H1 (cell line): ENCODE data around the gene SHROOM2. TPM values are rescaled to one million over a fixed set of nuclear protein-coding genes. Genes with fewer than 3 reads are reported as not detected.

Experiments used
- CTCF ChIA-PET: fragments of 300-600 bp; sonication (Branson Sonifier 250); formaldehyde crosslinking; loops from one replicate; lab custom pipeline; 2021; ENCODE audit not compliant: partially characterized antibody; lab: Charles Lee
- POLR2A ChIA-PET: fragments of 300-600 bp; sonication (Branson Sonifier 250); formaldehyde crosslinking; loops from one replicate; lab custom pipeline; 2021; ENCODE audit warnings: inconsistent platforms; ENCODE audit not compliant: partially characterized antibody; lab: Charles Lee
- DNase-seq, 2 experiments: peaks; one replicate each; pipeline versions ENCODE4 v3.0.0 to v3.0.0-alpha.2; 2010 to 2022; ENCODE audit warnings: low spot score in 2 of 2, low read depth in 1 of 2, mixed read lengths in 1 of 2
- FAIRE-seq: peaks from 2 replicates; lab custom pipeline; 2011; peaks lifted over from hg19 to GRCh38; lab: Jason Lieb, UNC
- H2AFZ ChIP-seq: 2 replicates; pipeline ENCODE4 v1.8.1; 2012; ENCODE audit warnings: low read length, inconsistent platforms
- H2AK5ac ChIP-seq: 2 replicates; pipeline ENCODE4 v1.6.1; 2013; ENCODE audit warnings: low read depth, low read length
- H2BK120ac ChIP-seq: replicated peaks from 2 replicates; pipeline ENCODE3; 2013; ENCODE audit warnings: low read depth, low read length, inconsistent platforms
- H2BK12ac ChIP-seq: 2 replicates; pipeline ENCODE4 v1.6.1; 2013; ENCODE audit warnings: low read depth, low read length
- H2BK15ac ChIP-seq: 2 replicates; pipeline ENCODE4 v1.6.1; 2013; ENCODE audit warnings: low read length
- H2BK20ac ChIP-seq: 2 replicates; pipeline ENCODE4 v1.6.1; 2013; ENCODE audit warnings: low read length
- H2BK5ac ChIP-seq: 2 replicates; pipeline ENCODE4 v1.6.1; 2013; ENCODE audit warnings: low read depth, low read length
- H3K14ac ChIP-seq: 2 replicates; pipeline ENCODE4 v1.6.1; 2013; ENCODE audit warnings: inconsistent platforms; ENCODE audit not compliant: insufficient read length
- H3K18ac ChIP-seq: 2 replicates; pipeline ENCODE4 v1.6.1; 2013; ENCODE audit warnings: low read length; ENCODE audit errors: extremely low read depth
- H3K23ac ChIP-seq: 2 replicates; pipeline ENCODE4 v1.6.1; 2013; ENCODE audit warnings: inconsistent platforms; ENCODE audit not compliant: insufficient read length
- H3K23me2 ChIP-seq: 2 replicates; pipeline ENCODE4 v1.6.1; 2013; ENCODE audit warnings: low read depth, low read length
- H3K27ac ChIP-seq: 2 replicates; pipeline ENCODE4 v1.6.1; 2011; ENCODE audit warnings: low read depth, low read length, inconsistent platforms
- H3K27me3 ChIP-seq, 4 experiments: replicated peaks in 1 of 4; 1 replicate in 1 of 4; 2 replicates in 3 of 4; pipeline versions ENCODE4 v1.6.1 to v1.8.1; 2011 to 2013; ENCODE audit warnings: low read length in 3 of 4, mild to moderate bottlenecking in 3 of 4, inconsistent platforms in 2 of 4, mixed read lengths in 2 of 4, moderate library complexity in 1 of 4; ENCODE audit not compliant: control insufficient read depth in 3 of 4, insufficient read depth in 3 of 4; ENCODE audit errors: extremely low read depth in 1 of 4
- H3K36me3 ChIP-seq, 4 experiments: 2 replicates each; pipeline versions ENCODE4 v1.6.1 to v1.8.1; 2011 to 2013; ENCODE audit warnings: mild to moderate bottlenecking in 4 of 4, low read length in 3 of 4, moderate library complexity in 2 of 4, control low read depth in 1 of 4, inconsistent platforms in 1 of 4; ENCODE audit not compliant: insufficient read depth in 4 of 4, control insufficient read depth in 2 of 4
- H3K4ac ChIP-seq: replicated peaks from 2 replicates; pipeline ENCODE3; 2013; ENCODE audit warnings: low read length, low read depth, mixed read lengths, inconsistent platforms; ENCODE audit not compliant: insufficient read length
- H3K4me1 ChIP-seq, 4 experiments: replicated peaks in 1 of 4; 1 replicate in 1 of 4; 2 replicates in 3 of 4; pipeline versions ENCODE4 v1.6.1 to v1.8.1; 2011 to 2013; ENCODE audit warnings: low read length in 3 of 4, inconsistent platforms in 2 of 4, mixed read lengths in 1 of 4; ENCODE audit not compliant: insufficient read depth in 4 of 4, control insufficient read depth in 3 of 4
- H3K4me2 ChIP-seq, 2 experiments: 2 replicates each; pipeline versions ENCODE4 v1.6.1 to v1.8.1; 2011 to 2013; ENCODE audit warnings: low read depth in 2 of 2, low read length in 2 of 2, control low read depth in 1 of 2, inconsistent platforms in 1 of 2, mild to moderate bottlenecking in 1 of 2; ENCODE audit not compliant: insufficient read depth in 1 of 2
- H3K4me3 ChIP-seq, 4 experiments: fragments of 200-600, 300-600 bp in 1 of 4; sonication (generic), shearing (Covaris generic), sonication (Bioruptor Twin) in 1 of 4; 2 replicates each; pipeline versions ENCODE4 v1.5.1 to v1.8.1; 2011 to 2016; ENCODE audit warnings: low read length in 4 of 4, low read depth in 3 of 4, control low read depth in 2 of 4, inconsistent platforms in 2 of 4, mild to moderate bottlenecking in 2 of 4, mixed read lengths in 1 of 4, moderate library complexity in 1 of 4; ENCODE audit not compliant: insufficient read depth in 2 of 4; ENCODE audit errors: extremely low read depth in 1 of 4
- H3K56ac ChIP-seq: replicated peaks from 2 replicates; pipeline ENCODE3; 2013; ENCODE audit warnings: low read depth, mild to moderate bottlenecking, mixed read lengths, low read length, inconsistent platforms; ENCODE audit not compliant: insufficient read length
- H3K79me1 ChIP-seq: 2 replicates; pipeline ENCODE4 v1.6.1; 2013; ENCODE audit warnings: low read depth, low read length, control low read depth
- H3K79me2 ChIP-seq, 2 experiments: 2 replicates each; pipeline versions ENCODE4 v1.6.1 to v1.8.1; 2012 to 2013; ENCODE audit warnings: low read length in 2 of 2, mild to moderate bottlenecking in 2 of 2, inconsistent platforms in 1 of 2; ENCODE audit not compliant: insufficient read depth in 2 of 2, control insufficient read depth in 1 of 2
- H3K9ac ChIP-seq, 4 experiments: replicated peaks in 1 of 4; 1 replicate in 1 of 4; 2 replicates in 3 of 4; pipeline versions ENCODE4 v1.6.1 to v1.8.1; 2011 to 2013; ENCODE audit warnings: low read depth in 3 of 4, low read length in 3 of 4, control low read depth in 2 of 4, mild to moderate bottlenecking in 2 of 4, moderate library complexity in 2 of 4, inconsistent platforms in 1 of 4; ENCODE audit errors: extremely low read depth in 1 of 4
- H3K9me3 ChIP-seq, 2 experiments: 2 replicates each; pipeline versions ENCODE4 v1.6.1 to v1.8.1; 2012 to 2013; ENCODE audit warnings: mild to moderate bottlenecking in 2 of 2, moderate library complexity in 2 of 2, control low read depth in 1 of 2, inconsistent platforms in 1 of 2, low read depth in 1 of 2, low read length in 1 of 2, mixed read lengths in 1 of 2; ENCODE audit not compliant: insufficient read depth in 2 of 2
- H4K20me1 ChIP-seq, 2 experiments: replicated peaks in 1 of 2; 2 replicates each; pipeline versions ENCODE3 to v1.8.1; 2011 to 2013; ENCODE audit warnings: inconsistent platforms in 2 of 2, low read length in 2 of 2, mild to moderate bottlenecking in 1 of 2; ENCODE audit not compliant: insufficient read depth in 2 of 2, control insufficient read depth in 1 of 2
- H4K5ac ChIP-seq: 2 replicates; pipeline ENCODE4 v1.6.1; 2013; ENCODE audit warnings: low read length, low read depth, mixed read lengths, inconsistent platforms; ENCODE audit not compliant: insufficient read length
- H4K8ac ChIP-seq: 2 replicates; pipeline ENCODE4 v1.8.0; 2013; ENCODE audit warnings: mild to moderate bottlenecking, moderate library complexity, low read length, inconsistent platforms; ENCODE audit not compliant: insufficient read depth; ENCODE audit errors: extremely low read depth
- H4K91ac ChIP-seq: replicated peaks from 2 replicates; pipeline ENCODE3; 2013; ENCODE audit warnings: low read length, mixed read lengths, inconsistent platforms; ENCODE audit not compliant: insufficient read length
- BACH1 ChIP-seq: IDR thresholded peaks from 2 replicates; pipeline ENCODE4 v1.6.1; 2012; ENCODE audit warnings: low read length, improper control_type of control experiment
- EZH2 ChIP-seq: fragments of 200-600 bp; sonication (generic); IDR thresholded peaks from 2 replicates; pipeline ENCODE4 v1.7.1; 2012; ENCODE audit warnings: low read depth, mild to moderate bottlenecking, moderate library complexity, low read length, inconsistent platforms; ENCODE audit not compliant: severe bottlenecking
- FOSL1 ChIP-seq: IDR thresholded peaks from 2 replicates; pipeline ENCODE4 v1.6.1; 2011; ENCODE audit warnings: mild to moderate bottlenecking, low read depth, low read length, moderate library complexity; ENCODE audit not compliant: insufficient read depth
- GTF2F1 ChIP-seq: IDR thresholded peaks from 2 replicates; pipeline ENCODE4 v1.6.1; 2012; ENCODE audit warnings: low read depth, low read length, improper control_type of control experiment, borderline replicate concordance
- MAFK ChIP-seq: IDR thresholded peaks from 2 replicates; pipeline ENCODE4 v1.6.1; 2012; ENCODE audit warnings: low read depth, mild to moderate bottlenecking, improper control_type of control experiment, low read length
- RFX5 ChIP-seq: IDR thresholded peaks from 2 replicates; pipeline ENCODE4 v1.6.1; 2011; ENCODE audit warnings: low read depth, low read length, improper control_type of control experiment, borderline replicate concordance
- RXRA ChIP-seq: IDR thresholded peaks from 2 replicates; pipeline ENCODE4 v1.6.1; 2011; ENCODE audit warnings: low read depth, mild to moderate bottlenecking, low read length, moderate library complexity; ENCODE audit not compliant: insufficient read depth
- SAP30 ChIP-seq: fragments of 300-600 bp; sonication (generic); IDR thresholded peaks from 2 replicates; pipeline ENCODE4 v1.7.1; 2012; ENCODE audit warnings: low read length, moderate library complexity, mild to moderate bottlenecking, inconsistent platforms; ENCODE audit not compliant: insufficient read depth, insufficient replicate concordance
- SIRT6 ChIP-seq: IDR thresholded peaks from one replicate; pipeline ENCODE4 v1.7.1; 2012; ENCODE audit warnings: low read length, inconsistent platforms
- SIX5 ChIP-seq: IDR thresholded peaks from 2 replicates; pipeline ENCODE4 v1.6.1; 2011; ENCODE audit warnings: mild to moderate bottlenecking, low read depth, low read length
- SP4 ChIP-seq: IDR thresholded peaks from 2 replicates; pipeline ENCODE4 v1.6.1; 2012; ENCODE audit warnings: low read length, inconsistent platforms
- TAF1 ChIP-seq: IDR thresholded peaks from 2 replicates; pipeline ENCODE4 v1.6.1; 2011; ENCODE audit warnings: mild to moderate bottlenecking, low read depth, low read length
- TEAD4 ChIP-seq: IDR thresholded peaks from 2 replicates; pipeline ENCODE4 v1.6.1; 2012; ENCODE audit warnings: low read depth, low read length, inconsistent platforms, mixed read lengths
- USF2 ChIP-seq: IDR thresholded peaks from 2 replicates; pipeline ENCODE4 v1.6.1; 2011; ENCODE audit warnings: low read length, improper control_type of control experiment
- WGBS, 2 experiments: shearing (Covaris generic) in 1 of 2; methylation state at CpG; one replicate each; pipeline versions ENCODE4 v1.1.6 to v1.1.7; 2013 to 2015; ENCODE audit warnings: low lambda C conversion rate in 2 of 2, mixed read lengths in 2 of 2, inconsistent platforms in 1 of 2, low coverage in 1 of 2, missing lambda C conversion rate in 1 of 2; ENCODE audit not compliant: insufficient replicate concordance in 2 of 2, insufficient coverage in 1 of 2, insufficient read length in 1 of 2; ENCODE audit errors: extremely low coverage in 1 of 2, missing lambda C conversion rate in 1 of 2; 5-methylcytosine and 5-hydroxymethylcytosine counted together
- polyA plus RNA-seq, 7 experiments: library from polyadenylated mRNA; depleted of rRNA in 3 of 7; stranded (reverse) in 5 of 7; unstranded in 2 of 7; fragments of >200 nt in 5 of 7; fragments of 200-250 nt in 2 of 7; gene quantifications; 1 replicate in 5 of 7; 2 replicates in 1 of 7; 4 replicates in 1 of 7; pipeline versions ENCODE4 v1.2.1 to v1.2.3, GENCODE V29; 2011 to 2013; ENCODE audit warnings: missing spikeins in 2 of 7, mixed read lengths in 2 of 7
- total RNA-seq: library from RNA; stranded (reverse); fragmentation: NEBNext Ultra II Directional; extraction: Animal tissue kit (Norgen Biotek cat#: 25700); gene quantifications from 2 replicates; pipeline ENCODE4 v1.2.1, GENCODE V29; 2021

SHROOM2 gene
- total and polyA plus RNA-seq, 2 of the 8 experiments (the other 6 are each of a cell fraction or from before 2014, with no cell fraction given) = 3.4 to 14.2 TPM

- Histone ChIP-seq H3K18ac (no peak overlapping the region), H2AK5ac (no peak overlapping the region), H3K79me1 (no peaks in the 10 kb centered on the region), H3K14ac (no peak overlapping the region), H3K79me2 (no peaks in the 10 kb centered on the region), H3K4ac (no peak overlapping the region), H2AFZ (no peak overlapping the region), H4K91ac (no peak overlapping the region), H2BK120ac (no peak overlapping the region), H3K27ac (no peak overlapping the region), H3K4me3 (no peak overlapping the region), H4K20me1 (no peaks in the 10 kb centered on the region), H3K9ac (no peak overlapping the region), H2BK12ac (no peak overlapping the region), H2BK20ac (no peak overlapping the region), H3K23ac (no peak overlapping the region), H2BK5ac (no peak overlapping the region), H3K27me3 (no peaks in the 10 kb centered on the region), H4K5ac (no peak overlapping the region), H2BK15ac (no peak overlapping the region), H3K23me2 (no peaks in the 10 kb centered on the region), H3K36me3 (no peaks in the 10 kb centered on the region), H3K56ac (no peak overlapping the region), H3K9me3 (no peaks in the 10 kb centered on the region), H4K8ac (no peak overlapping the region), H3K4me2 (no peak overlapping the region), H3K4me1 (peaks cover 0 to 5% (median 0%) of the 10 kb centered on the region in 4 experiments; a peak in 1 of 7 replicates)
- FAIRE-seq (no peak), DNase-seq (no peak)
- 95% methylated on average over 11 of the region's 11 CpGs; no CpG with 5 or more reads in 1 of the 2 experiments for WGBS, 2 experiments
- CTCF ChIA-PET = interaction anchor here (2.5 kb wide), 1 partner anchor 136 kb away, joined by 9 read pairs; no protein-coding TSS in a partner anchor
- POLR2A ChIA-PET = no interaction called here
- TF ChIP-seq RXRA = no peak
- TF ChIP-seq USF2 = no peak
- no peak for TF ChIP-seq TEAD4
- TF ChIP-seq SIX5 = no peak
- TF ChIP-seq SIRT6 = no peak
- TF ChIP-seq SP4 = no peak
- TF ChIP-seq EZH2 = no peak
- no peak for TF ChIP-seq SAP30
- TF ChIP-seq FOSL1 = no peak
- no peak for TF ChIP-seq MAFK
- no peak for TF ChIP-seq GTF2F1
- no peak for TF ChIP-seq TAF1
- TF ChIP-seq RFX5 = no peak
- TF ChIP-seq BACH1 = no peak
These were observed 197.6 kb downstream of the SHROOM2 start for GRCh38 chrX:9983846-9984245.
